OCI-LY1 (cell line): ENCODE data around the gene RALGDS.

Experiments used
- H2AFZ ChIP-seq: fragments of 200-600 bp; sonication (generic), shearing (Covaris generic); 2 replicates; pipeline ENCODE4 v1.6.0; 2014; ENCODE audit warnings: antibody characterized with exemption, mild to moderate bottlenecking, low read length
- H3F3A ChIP-seq: fragments of 200-600 bp; sonication (generic), shearing (Covaris generic); 2 replicates; pipeline ENCODE4 v1.6.0; 2014; ENCODE audit warnings: mild to moderate bottlenecking, antibody characterized with exemption, low read length, moderate library complexity; ENCODE audit not compliant: insufficient read depth
- H3K27ac ChIP-seq: fragments of 200-600 bp; sonication (generic); 2 replicates; pipeline ENCODE4 v1.5.1; 2014; ENCODE audit warnings: low read length, mixed run types, mild to moderate bottlenecking, low read depth; ENCODE audit not compliant: poor library complexity, severe bottlenecking
- H3K27me3 ChIP-seq: fragments of 200-600 bp; sonication (generic); 2 replicates; pipeline ENCODE4 v1.6.0; 2014; ENCODE audit warnings: antibody characterized with exemption, mild to moderate bottlenecking, low read length, moderate library complexity; ENCODE audit not compliant: insufficient read depth
- H3K36me3 ChIP-seq: fragments of 200-600 bp; sonication (generic); 2 replicates; pipeline ENCODE4 v1.6.1; 2014; ENCODE audit warnings: mild to moderate bottlenecking, antibody characterized with exemption, low read length, moderate library complexity, mixed read lengths; ENCODE audit not compliant: insufficient read depth
- H3K4me1 ChIP-seq: fragments of 200-600 bp; sonication (generic); 2 replicates; pipeline ENCODE4 v1.5.1; 2014; ENCODE audit warnings: mild to moderate bottlenecking, low read length, moderate library complexity; ENCODE audit not compliant: insufficient read depth, severe bottlenecking
- H3K4me2 ChIP-seq: fragments of 200-600 bp; sonication (generic), shearing (Covaris generic); 2 replicates; pipeline ENCODE4 v1.6.1; 2014; ENCODE audit warnings: low read length
- H3K4me3 ChIP-seq: fragments of 200-600 bp; sonication (generic); 2 replicates; pipeline ENCODE4 v1.5.1; 2014; ENCODE audit warnings: low read length, low read depth, mild to moderate bottlenecking, mixed read lengths; ENCODE audit not compliant: poor library complexity, severe bottlenecking
- H3K79me2 ChIP-seq: fragments of 200-600 bp; shearing (Covaris generic); 2 replicates; pipeline ENCODE4 v1.6.1; 2016; ENCODE audit warnings: mixed run types, low read length, mixed read lengths; ENCODE audit not compliant: insufficient read depth
- H3K9ac ChIP-seq: fragments of 200-600 bp; sonication (generic), shearing (Covaris generic); 2 replicates; pipeline ENCODE4 v1.6.1; 2014; ENCODE audit warnings: mild to moderate bottlenecking, low read length, mixed read lengths
- H3K9me2 ChIP-seq: fragments of 200-600 bp; sonication (generic), shearing (Covaris generic); 2 replicates; pipeline ENCODE4 v1.6.1; 2014; ENCODE audit warnings: low read depth, mild to moderate bottlenecking, low read length, mixed read lengths
- H3K9me3 ChIP-seq: fragments of 200-600 bp; shearing (Covaris generic); 2 replicates; pipeline ENCODE4 v1.6.1; 2014; ENCODE audit warnings: low read length, mixed read lengths
- H4K20me1 ChIP-seq: fragments of 200-600 bp; sonication (generic), shearing (Covaris generic); 2 replicates; pipeline ENCODE4 v1.6.0; 2016; ENCODE audit warnings: mild to moderate bottlenecking, low read length; ENCODE audit not compliant: insufficient read depth
- CTCF ChIP-seq: fragments of 200-600 bp; sonication (generic), shearing (Covaris generic); IDR thresholded peaks from 2 replicates; pipeline ENCODE4 v1.5.1; 2017; ENCODE audit warnings: mild to moderate bottlenecking, antibody characterized with exemption, low read length, moderate library complexity, mixed read lengths
- EZH2 ChIP-seq: fragments of 200-600 bp; sonication (generic), shearing (Covaris generic); IDR thresholded peaks from 2 replicates; pipeline ENCODE4 v1.8.0; 2017; ENCODE audit warnings: borderline replicate concordance, mixed run types, mild to moderate bottlenecking, antibody characterized with exemption, low read length, moderate library complexity, mixed read lengths

Gene RALGDS

GRCh38 chr9:133151041-133151440, 30.0 kb upstream of the RALGDS start:
- H3K36me3 ChIP-seq: no peaks in the 10 kb centered on the region
- H3K9me3 ChIP-seq: no peaks in the 10 kb centered on the region
- no peaks in the 10 kb centered on the region for H3K79me2 ChIP-seq
- H4K20me1 ChIP-seq: no peaks in the 10 kb centered on the region
- H3K27me3 ChIP-seq: no peaks in the 10 kb centered on the region
- TF ChIP-seq EZH2 (no peak), CTCF (no peak)
- H3F3A ChIP-seq: no peaks in the 10 kb centered on the region
- H3K9ac ChIP-seq: no peak overlapping the region
- H2AFZ ChIP-seq: no peak overlapping the region
- H3K4me1 ChIP-seq: peaks cover 20% of the 10 kb centered on the region
- H3K27ac ChIP-seq: no peak overlapping the region
- H3K4me2 ChIP-seq: no peak overlapping the region
- H3K4me3 ChIP-seq: no peak overlapping the region
- H3K9me2 ChIP-seq: no peaks in the 10 kb centered on the region

GRCh38 chr9:133149130-133150015, 28.3 kb upstream of the RALGDS start:
- no peak overlapping the region for H2AFZ ChIP-seq
- H3K4me3 ChIP-seq: peak overlapping the region; percentile 49
- H3K36me3 ChIP-seq: no peaks in the 10 kb centered on the region
- H3K9me2 ChIP-seq: no peaks in the 10 kb centered on the region
- H3K9ac ChIP-seq: peak overlapping the region; percentile 48
- no peaks in the 10 kb centered on the region for H3F3A ChIP-seq
- peaks cover 28% of the 10 kb centered on the region for H3K4me1 ChIP-seq
- peak overlapping the region; percentile 33 for H3K27ac ChIP-seq
- no peaks in the 10 kb centered on the region for H3K79me2 ChIP-seq
- TF ChIP-seq EZH2: no peak
- peak; percentile 29; the same call in 1 of the 2 replicates for TF ChIP-seq CTCF
- no peaks in the 10 kb centered on the region for H3K9me3 ChIP-seq
- no peaks in the 10 kb centered on the region for H4K20me1 ChIP-seq
- peak overlapping the region; percentile 59 for H3K4me2 ChIP-seq
- no peaks in the 10 kb centered on the region for H3K27me3 ChIP-seq

DNA sequence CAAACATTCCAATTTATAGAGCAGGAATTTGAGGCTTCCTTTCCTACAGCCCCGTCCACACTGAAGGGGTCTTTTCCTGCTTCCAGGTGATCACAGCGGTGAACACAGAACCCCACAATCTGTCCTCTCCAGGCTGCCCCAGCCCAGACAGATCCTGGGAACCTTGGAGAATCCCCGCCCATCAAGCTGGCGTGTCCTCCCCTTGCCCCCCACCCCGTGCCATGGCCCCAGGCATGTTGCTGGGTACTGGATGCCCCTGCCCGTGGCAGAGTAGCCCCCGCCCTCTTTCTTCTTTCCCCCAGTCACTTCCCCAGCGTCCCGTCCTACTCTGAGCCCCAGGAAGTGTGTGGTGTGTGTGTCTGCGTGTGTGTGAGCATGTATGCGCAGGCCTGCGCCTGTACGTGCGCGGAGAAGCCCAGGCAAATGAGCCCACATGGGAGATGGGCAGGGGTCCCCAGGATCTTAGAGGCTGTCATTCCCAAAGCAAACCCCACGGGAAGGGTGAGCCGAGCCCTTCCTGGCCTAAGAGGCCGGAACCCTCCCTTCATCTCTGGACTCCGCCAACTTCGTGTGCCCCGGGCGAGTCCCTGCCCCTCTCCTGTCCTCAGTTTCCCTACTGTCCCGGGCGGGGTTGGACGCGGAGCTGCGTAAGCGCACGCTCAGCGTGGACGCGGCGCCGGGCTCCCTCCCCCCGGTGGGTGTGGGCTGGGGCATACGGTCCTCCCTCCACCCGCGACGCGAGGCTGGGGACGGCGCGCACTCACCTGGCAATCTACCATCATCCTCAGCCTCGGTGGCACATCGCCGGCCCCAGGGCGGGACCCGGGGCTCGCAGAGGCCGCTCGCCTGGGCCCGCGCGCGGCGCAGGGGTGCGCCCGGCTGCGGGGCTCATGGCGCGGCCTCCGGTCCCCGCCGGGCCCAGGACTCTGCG, 27.4 kb upstream of the RALGDS start:
- Histone ChIP-seq H3K27me3 (no peaks in the 10 kb centered on the region), H2AFZ (no peak overlapping the region), H3K4me3 (peak overlapping the region; percentile 68), H3F3A (no peaks in the 10 kb centered on the region), H3K9ac (peak overlapping the region; percentile 76), H3K79me2 (no peaks in the 10 kb centered on the region), H4K20me1 (no peaks in the 10 kb centered on the region), H3K4me1 (peaks cover 35% of the 10 kb centered on the region), H3K9me3 (no peaks in the 10 kb centered on the region), H3K4me2 (peak overlapping the region; percentile 71), H3K27ac (peak overlapping the region; percentile 13), H3K9me2 (no peaks in the 10 kb centered on the region), H3K36me3 (no peaks in the 10 kb centered on the region)
- no peak for TF ChIP-seq CTCF
- TF ChIP-seq EZH2: no peak
